Measurements from ENCODE around the gene NOS2.

- no peak for TF ChIP-seq POLR2A (IDR thresholded peaks at IDR 0.05; ENCODE audit: low read length)
- TF ChIP-seq GATA1 (IDR thresholded peaks at IDR 0.05; ENCODE audit: low read depth, low read length): no peak
These were observed 53.4 kb downstream of the NOS2 start for GRCh38 chr17:27746881-27747280.
